Measurements from ENCODE around the gene SIN3B.

The SIN3B gene

GRCh38 chr19:16889883-16890460 is 60.8 kb downstream of the SIN3B start:
- Histone ChIP-seq H3K27me3 (ENCODE audit: insufficient read depth, low read length) (no peaks in the 10 kb centered on the region), H3K9me2 (ENCODE audit: low read depth, low read length) (no peaks in the 10 kb centered on the region), H4K20me1 (ENCODE audit: insufficient read depth, low read length) (no peaks in the 10 kb centered on the region), H3K27ac (ENCODE audit: low read depth, low read length, poor library complexity, severe bottlenecking) (no peak overlapping the region), H3K36me3 (ENCODE audit: insufficient read depth, low read length) (no peaks in the 10 kb centered on the region), H3K79me2 (ENCODE audit: insufficient read depth, low read length) (no peaks in the 10 kb centered on the region), H3F3A (ENCODE audit: insufficient read depth, low read length) (no peaks in the 10 kb centered on the region), H3K4me3 (ENCODE audit: low read depth, low read length, poor library complexity, severe bottlenecking) (no peak overlapping the region), H3K4me1 (ENCODE audit: insufficient read depth, low read length, severe bottlenecking) (peaks cover 16% of the 10 kb centered on the region), H3K4me2 (ENCODE audit: low read length) (no peak overlapping the region), H2AFZ (ENCODE audit: low read length) (no peak overlapping the region), H3K9me3 (ENCODE audit: low read length) (no peaks in the 10 kb centered on the region), H3K9ac (ENCODE audit: low read length) (no peak overlapping the region)
- TF ChIP-seq EZH2 (IDR thresholded peaks at IDR 0.05; ENCODE audit: borderline replicate concordance, low read length) (no peak), CTCF (IDR thresholded peaks at IDR 0.05; ENCODE audit: low read length) (no peak)

GRCh38 chr19:16890461-16891184 is 61.4 kb downstream of the SIN3B start:
- Histone ChIP-seq H3K9me3 (ENCODE audit: low read length) (no peaks in the 10 kb centered on the region), H3K4me3 (ENCODE audit: low read depth, low read length, poor library complexity, severe bottlenecking) (no peak overlapping the region), H3K4me2 (ENCODE audit: low read length) (no peak overlapping the region), H3F3A (ENCODE audit: insufficient read depth, low read length) (no peaks in the 10 kb centered on the region), H3K27ac (ENCODE audit: low read depth, low read length, poor library complexity, severe bottlenecking) (no peak overlapping the region), H3K36me3 (ENCODE audit: insufficient read depth, low read length) (no peaks in the 10 kb centered on the region), H3K79me2 (ENCODE audit: insufficient read depth, low read length) (no peaks in the 10 kb centered on the region), H4K20me1 (ENCODE audit: insufficient read depth, low read length) (no peaks in the 10 kb centered on the region), H3K9me2 (ENCODE audit: low read depth, low read length) (no peaks in the 10 kb centered on the region), H3K4me1 (ENCODE audit: insufficient read depth, low read length, severe bottlenecking) (peaks cover 16% of the 10 kb centered on the region), H2AFZ (ENCODE audit: low read length) (no peak overlapping the region), H3K9ac (ENCODE audit: low read length) (no peak overlapping the region), H3K27me3 (ENCODE audit: insufficient read depth, low read length) (no peaks in the 10 kb centered on the region)
- TF ChIP-seq CTCF (IDR thresholded peaks at IDR 0.05; ENCODE audit: low read length): no peak
- no peak for TF ChIP-seq EZH2 (IDR thresholded peaks at IDR 0.05; ENCODE audit: borderline replicate concordance, low read length)

- no peaks in the 10 kb centered on the region for H4K20me1 ChIP-seq (ENCODE audit: insufficient read depth, low read length)
- H3K27me3 ChIP-seq (ENCODE audit: insufficient read depth, low read length): no peaks in the 10 kb centered on the region
- no peak overlapping the region for H3K9ac ChIP-seq (ENCODE audit: low read length)
- H2AFZ ChIP-seq (ENCODE audit: low read length): no peak overlapping the region
- H3K9me2 ChIP-seq (ENCODE audit: low read depth, low read length): no peaks in the 10 kb centered on the region
- TF ChIP-seq CTCF (IDR thresholded peaks at IDR 0.05; ENCODE audit: low read length): no peak
- no peak for TF ChIP-seq EZH2 (IDR thresholded peaks at IDR 0.05; ENCODE audit: borderline replicate concordance, low read length)
- H3K79me2 ChIP-seq (ENCODE audit: insufficient read depth, low read length): no peaks in the 10 kb centered on the region
- H3K27ac ChIP-seq (ENCODE audit: low read depth, low read length, poor library complexity, severe bottlenecking): no peak overlapping the region
- H3K9me3 ChIP-seq (ENCODE audit: low read length): no peaks in the 10 kb centered on the region
- no peaks in the 10 kb centered on the region for H3K36me3 ChIP-seq (ENCODE audit: insufficient read depth, low read length)
- H3K4me3 ChIP-seq (ENCODE audit: low read depth, low read length, poor library complexity, severe bottlenecking): no peak overlapping the region
- no peaks in the 10 kb centered on the region for H3F3A ChIP-seq (ENCODE audit: insufficient read depth, low read length)
- H3K4me2 ChIP-seq (ENCODE audit: low read length): no peak overlapping the region
- peaks cover 16% of the 10 kb centered on the region for H3K4me1 ChIP-seq (ENCODE audit: insufficient read depth, low read length, severe bottlenecking)
Measured at GRCh38 chr19:16891696-16892382, 62.6 kb downstream of the SIN3B start.
